SU-DHL-6 (cell line): ENCODE measurements around the gene GABRA6.

ENCODE experiments used
- CTCF ChIP-seq: fragments of 200-600 bp; sonication (generic); IDR thresholded peaks from one replicate; pipeline ENCODE4 v1.5.1; 2017; ENCODE audit warnings: antibody characterized with exemption, mild to moderate bottlenecking, low read length, moderate library complexity; ENCODE audit not compliant: insufficient read depth, poor library complexity, severe bottlenecking
- EZH2phosphoT487 ChIP-seq: fragments of 200-600 bp; sonication (generic), shearing (Covaris generic); conservative IDR thresholded peaks from 2 replicates; pipeline ENCODE4 v1.6.1; 2018; ENCODE audit warnings: mild to moderate bottlenecking, antibody characterized with exemption, low read length, moderate library complexity, mixed read lengths

- TF ChIP-seq CTCF (no peak), EZH2phosphoT487 (no peak)
Observed at GRCh38 chr5:161709239-161709638, 23.7 kb downstream of the GABRA6 start.
